Hepatocyte (in vitro differentiated cells): ENCODE results near the gene DCTN2. TPM values are rescaled to one million over a fixed set of nuclear protein-coding genes. Genes with fewer than 3 reads are reported as not detected.
"Not testable (repeated sequence)": the region's sequence is repeated elsewhere in the genome, so short reads cannot be mapped to it uniquely, and the experiment has no call there.

Experiments
- DNase-seq: peaks from one replicate; pipeline ENCODE4 v3.0.0-alpha.2; 2016; ENCODE audit warnings: low spot score
- H2AFZ ChIP-seq: fragments of 200-600 bp; sonication (generic); 2 replicates; pipeline ENCODE4 v1.6.0; 2016; ENCODE audit warnings: antibody characterized with exemption, mild to moderate bottlenecking
- H3K27ac ChIP-seq: fragments of 200-600 bp; sonication (generic); 2 replicates; pipeline ENCODE4 v1.5.1; 2016; ENCODE audit warnings: mild to moderate bottlenecking
- H3K27me3 ChIP-seq: fragments of 200-600 bp; sonication (generic); 2 replicates; pipeline ENCODE4 v1.6.1; 2016
- H3K36me3 ChIP-seq: fragments of 200-600 bp; sonication (generic); replicated peaks from 2 replicates; pipeline ENCODE4 v1.5.1; 2016; ENCODE audit warnings: low read depth; ENCODE audit not compliant: insufficient read depth
- H3K4me1 ChIP-seq: fragments of 200-600 bp; sonication (generic); 2 replicates; pipeline ENCODE4 v1.5.1; 2016; ENCODE audit warnings: mild to moderate bottlenecking, moderate library complexity; ENCODE audit not compliant: insufficient read depth
- H3K4me2 ChIP-seq: fragments of 200-600 bp; sonication (generic); 2 replicates; pipeline ENCODE4 v1.6.0; 2016
- H3K4me3 ChIP-seq: fragments of 200-600 bp; sonication (generic); 2 replicates; pipeline ENCODE4 v1.5.1; 2016; ENCODE audit warnings: mild to moderate bottlenecking
- H3K79me2 ChIP-seq: fragments of 200-600 bp; sonication (generic); 2 replicates; pipeline ENCODE4 v1.6.0; 2017; ENCODE audit warnings: mild to moderate bottlenecking
- H3K9me2 ChIP-seq: fragments of 200-600 bp; sonication (generic); replicated peaks from 2 replicates; pipeline ENCODE4 v1.6.0; 2017; ENCODE audit warnings: mild to moderate bottlenecking; ENCODE audit not compliant: insufficient read depth
- H3K9me3 ChIP-seq: fragments of 200-600 bp; sonication (generic); 2 replicates; pipeline ENCODE4 v1.5.1; 2016; ENCODE audit warnings: low read depth, mild to moderate bottlenecking
- H4K20me1 ChIP-seq: fragments of 200-600 bp; sonication (generic); 2 replicates; pipeline ENCODE4 v1.6.0; 2016; ENCODE audit warnings: mild to moderate bottlenecking; ENCODE audit not compliant: insufficient read depth, poor library complexity, severe bottlenecking
- CTCF ChIP-seq: fragments of 200-600 bp; sonication (generic); IDR thresholded peaks from 2 replicates; pipeline ENCODE4 v1.5.1; 2016; ENCODE audit warnings: antibody characterized with exemption, mild to moderate bottlenecking; ENCODE audit not compliant: poor library complexity
- EZH2 ChIP-seq: fragments of 200-600 bp; sonication (generic); IDR thresholded peaks from 2 replicates; pipeline ENCODE4 v1.6.1; 2016; ENCODE audit warnings: antibody characterized with exemption, mild to moderate bottlenecking, borderline replicate concordance
- EZH2phosphoT487 ChIP-seq: fragments of 200-600 bp; sonication (generic); IDR thresholded peaks from one replicate; pipeline ENCODE4 v1.6.1; 2018; ENCODE audit warnings: antibody characterized with exemption, mild to moderate bottlenecking, low read depth, moderate library complexity; ENCODE audit not compliant: unreplicated experiment, severe bottlenecking
- WGBS: methylation state at CpG from one replicate; pipeline ENCODE4 v1.1.6; 2016; ENCODE audit warnings: low lambda C conversion rate; ENCODE audit errors: missing lambda C conversion rate; 5-methylcytosine and 5-hydroxymethylcytosine counted together
- polyA plus RNA-seq: library from polyadenylated mRNA; unstranded; fragments of >200 nt; fragmentation: Nextera tagmentation; extraction: Ambion mirVana; gene quantifications from 2 replicates; pipeline ENCODE4 v1.2.1, GENCODE V29; 2016
- total RNA-seq: library from RNA; depleted of rRNA; stranded (reverse); fragments of >200 nt; gene quantifications from 2 replicates; pipeline ENCODE4 v1.2.3, GENCODE V29; 2014

Gene DCTN2
- total and polyA plus RNA-seq, 2 experiments from 2014 or later = 110 to 124 TPM

GRCh38 chr12:57515934-57516541 lies 31.0 kb downstream of the DCTN2 start:
- H3K9me3 ChIP-seq = no peaks in the 10 kb centered on the region
- no peak overlapping the region for H3K4me2 ChIP-seq
- H3K27ac ChIP-seq = peak overlapping the region; percentile 98
- no peaks in the 10 kb centered on the region for H3K36me3 ChIP-seq
- TF ChIP-seq EZH2phosphoT487 = no peak
- no peak for TF ChIP-seq EZH2
- no peak for TF ChIP-seq CTCF
- no peaks in the 10 kb centered on the region for H3K27me3 ChIP-seq
- peaks cover 2% of the 10 kb centered on the region for H3K4me1 ChIP-seq
- whole genome bisulfite sequencing = 90% methylated on average over 11 of the region's 11 CpGs
- no peak overlapping the region for H3K4me3 ChIP-seq
- DNase-seq = no peak
- peaks cover 30% of the 10 kb centered on the region for H3K79me2 ChIP-seq
- H2AFZ ChIP-seq = no peak overlapping the region
- peaks cover 32% of the 10 kb centered on the region for H4K20me1 ChIP-seq
- no peaks in the 10 kb centered on the region for H3K9me2 ChIP-seq

- H3K4me2 ChIP-seq = no peak overlapping the region
- no peaks in the 10 kb centered on the region for H3K4me1 ChIP-seq
- H4K20me1 ChIP-seq = peaks cover 32% of the 10 kb centered on the region
- H3K27me3 ChIP-seq = no peaks in the 10 kb centered on the region
- DNase-seq = no peak
- H3K27ac ChIP-seq = no peak overlapping the region
- WGBS = 94% methylated on average over 3 of the region's 3 CpGs
- no peak overlapping the region for H2AFZ ChIP-seq
- H3K9me2 ChIP-seq = no peaks in the 10 kb centered on the region
- no peaks in the 10 kb centered on the region for H3K9me3 ChIP-seq
- H3K36me3 ChIP-seq = no peaks in the 10 kb centered on the region
- no peak overlapping the region for H3K4me3 ChIP-seq
- TF ChIP-seq EZH2phosphoT487 (no peak), EZH2 (no peak), CTCF (no peak)
- peaks cover 30% of the 10 kb centered on the region for H3K79me2 ChIP-seq
These were observed 31.5 kb downstream of the DCTN2 start for GRCh38 chr12:57515408-57515933.

- Histone ChIP-seq H3K4me3 (no peak overlapping the region), H3K4me1 (no peaks in the 10 kb centered on the region), H3K9me3 (no peaks in the 10 kb centered on the region), H2AFZ (no peak overlapping the region), H3K79me2 (peaks cover 26% of the 10 kb centered on the region), H3K36me3 (no peaks in the 10 kb centered on the region), H3K27me3 (no peaks in the 10 kb centered on the region), H3K27ac (no peak overlapping the region), H4K20me1 (peaks cover 32% of the 10 kb centered on the region), H3K9me2 (no peaks in the 10 kb centered on the region), H3K4me2 (no peak overlapping the region)
- TF ChIP-seq CTCF (no peak), EZH2 (no peak), EZH2phosphoT487 (no peak)
- WGBS = 91% methylated on average over 9 of the region's 9 CpGs
- DNase-seq = no peak
These were observed 32.1 kb downstream of the DCTN2 start for GRCh38 chr12:57514720-57515407.

GRCh38 chr12:57514246-57514645 lies 32.7 kb downstream of the DCTN2 start:
- Histone ChIP-seq H3K79me2 (peaks cover 20% of the 10 kb centered on the region), H4K20me1 (peaks cover 26% of the 10 kb centered on the region)
- not testable (repeated sequence) for H3K36me3 ChIP-seq, H3K9me3 ChIP-seq, H3K9me2 ChIP-seq, H2AFZ ChIP-seq, H3K4me1 ChIP-seq, H3K4me3 ChIP-seq, H3K4me2 ChIP-seq, H3K27me3 ChIP-seq, H3K27ac ChIP-seq, DNase-seq
- 97% methylated on average over 9 of the region's 9 CpGs for WGBS

GRCh38 chr12:57513677-57514076 lies 33.3 kb downstream of the DCTN2 start:
- not testable (repeated sequence) for H3K9me3 ChIP-seq, H3K4me3 ChIP-seq, H3K27me3 ChIP-seq, H3K27ac ChIP-seq, H3K4me1 ChIP-seq, H3K4me2 ChIP-seq, H2AFZ ChIP-seq, H3K9me2 ChIP-seq, H3K36me3 ChIP-seq, DNase-seq
- Histone ChIP-seq H3K79me2 (peaks cover 14% of the 10 kb centered on the region), H4K20me1 (peaks cover 21% of the 10 kb centered on the region)
- WGBS = 96% methylated on average over 6 of the region's 6 CpGs
